CD4-positive, alpha-beta T cell treated with Interferon gamma for 1 hour (primary cell): Measurements from ENCODE around the gene RNF157.
"Not testable (repeated sequence)": the region's sequence is repeated elsewhere in the genome, so short reads cannot be mapped to it uniquely, and the experiment has no call there.

Experiments
- DNase-seq: peaks from one replicate; pipeline ENCODE4 v3.0.0-alpha.2; 2020

RNF157 gene

GRCh38 chr17:76270127-76270592, 29.9 kb upstream of the RNF157 start:
- no peak for DNase-seq

- no peak for DNase-seq
Measured at GRCh38 chr17:76268991-76269981, 29.0 kb upstream of the RNF157 start.

GRCh38 chr17:76268015-76268749, 27.9 kb upstream of the RNF157 start:
- peak; percentile 84 for DNase-seq

GRCh38 chr17:76267581-76268001, 27.3 kb upstream of the RNF157 start:
- DNase-seq, result not testable (repeated sequence)

- no peak for DNase-seq
Measured at GRCh38 chr17:76267051-76267576, 26.8 kb upstream of the RNF157 start.

- no peak for DNase-seq
Measured at GRCh38 chr17:76266244-76266938, 26.1 kb upstream of the RNF157 start.

GRCh38 chr17:76265624-76266243, 25.4 kb upstream of the RNF157 start:
- DNase-seq, result no peak

GRCh38 chr17:76264755-76265623, 24.7 kb upstream of the RNF157 start, which contains the start of gene UBALD2:
Gene UBALD2 (plus strand): TSS chr17:76265348. CDS start chr17:76265506, 158 bp downstream.
- peak; percentile 98 for DNase-seq

GRCh38 chr17:76264425-76264754, 24.1 kb upstream of the RNF157 start:
- no peak for DNase-seq

- no peak for DNase-seq
Measured at GRCh38 chr17:76263896-76264295, 23.6 kb upstream of the RNF157 start.

GRCh38 chr17:76262732-76263344, 22.5 kb upstream of the RNF157 start:
- DNase-seq, result no peak

GRCh38 chr17:76261421-76262215, 21.3 kb upstream of the RNF157 start:
- DNase-seq, result no peak

GRCh38 chr17:76260669-76261068, 20.4 kb upstream of the RNF157 start:
- DNase-seq, result no peak

GRCh38 chr17:76260220-76260619, 19.9 kb upstream of the RNF157 start:
- no peak for DNase-seq

- peak; percentile 68 for DNase-seq
Measured at GRCh38 chr17:76256430-76257050, 16.2 kb upstream of the RNF157 start.

GRCh38 chr17:76255801-76256429, 15.6 kb upstream of the RNF157 start:
- no peak for DNase-seq

GRCh38 chr17:76254275-76254674, 14.0 kb upstream of the RNF157 start:
- DNase-seq, result no peak

- no peak for DNase-seq
Measured at GRCh38 chr17:76253841-76254240, 13.5 kb upstream of the RNF157 start.
